OCI-M1 (cell line): Measurements from ENCODE around the gene PCOLCE2.

Source experiments
- DNase-seq: peaks from one replicate; lab custom pipeline; 2025; lab: John Stamatoyannopoulos, UW

Gene PCOLCE2

DNA sequence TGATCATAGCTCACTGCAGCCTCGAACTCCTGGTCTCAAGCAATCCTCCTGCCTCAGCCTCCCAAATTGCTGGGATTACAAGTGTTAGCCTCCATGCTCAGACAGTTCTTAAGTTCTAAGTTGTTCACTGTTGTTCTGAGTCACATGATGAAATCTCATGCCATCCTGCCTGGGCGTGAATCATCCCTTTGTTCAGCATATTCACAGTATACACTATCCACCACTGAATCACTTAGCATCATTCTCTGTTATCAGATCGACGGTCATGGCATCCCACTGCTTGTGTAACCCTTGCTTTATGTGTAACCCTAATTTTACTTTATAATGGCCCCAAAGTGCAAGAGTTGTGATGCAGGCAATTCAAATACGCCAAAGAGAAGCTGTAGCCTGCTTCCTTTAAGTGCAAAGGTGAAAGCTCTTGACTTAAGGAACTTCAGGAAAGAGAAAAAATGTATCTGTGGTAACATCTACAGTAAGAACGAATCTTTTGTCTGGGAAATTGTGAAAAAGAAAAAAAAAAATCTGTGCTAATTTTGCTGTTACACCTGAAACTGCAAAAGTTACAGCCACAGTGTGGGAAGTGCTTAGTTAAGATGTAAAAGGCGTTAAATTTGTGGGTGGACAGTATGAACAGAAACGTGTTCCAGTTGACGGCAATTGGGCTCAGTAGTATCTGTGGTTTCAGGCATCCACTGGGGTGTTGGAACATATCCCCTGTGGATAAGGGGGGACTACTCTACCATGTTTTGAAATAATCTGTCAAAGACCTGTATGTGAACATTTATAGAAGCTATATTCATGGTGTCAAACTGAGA is 80.6 kb downstream of the PCOLCE2 start:
- peak; percentile 27 for DNase-seq

DNA sequence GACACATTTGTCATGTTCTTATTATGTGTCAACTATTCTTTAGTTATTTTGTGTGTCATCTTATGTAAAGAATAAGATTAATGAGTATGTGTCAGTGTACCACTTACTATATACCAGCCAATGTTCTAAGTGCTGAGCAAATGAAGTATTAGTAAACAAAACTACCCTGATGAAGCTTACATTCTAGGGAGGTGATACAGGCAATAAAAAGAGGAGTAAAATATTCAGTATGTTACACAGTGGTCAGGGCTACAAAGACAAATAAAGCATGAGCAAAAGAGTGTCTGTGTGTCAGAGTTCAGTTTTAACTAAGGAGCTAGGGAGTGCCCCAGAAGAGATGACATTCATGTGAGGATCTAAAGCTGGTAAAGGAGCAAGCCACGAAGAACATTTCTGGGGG is 86.0 kb downstream of the PCOLCE2 start:
- no peak for DNase-seq

DNA sequence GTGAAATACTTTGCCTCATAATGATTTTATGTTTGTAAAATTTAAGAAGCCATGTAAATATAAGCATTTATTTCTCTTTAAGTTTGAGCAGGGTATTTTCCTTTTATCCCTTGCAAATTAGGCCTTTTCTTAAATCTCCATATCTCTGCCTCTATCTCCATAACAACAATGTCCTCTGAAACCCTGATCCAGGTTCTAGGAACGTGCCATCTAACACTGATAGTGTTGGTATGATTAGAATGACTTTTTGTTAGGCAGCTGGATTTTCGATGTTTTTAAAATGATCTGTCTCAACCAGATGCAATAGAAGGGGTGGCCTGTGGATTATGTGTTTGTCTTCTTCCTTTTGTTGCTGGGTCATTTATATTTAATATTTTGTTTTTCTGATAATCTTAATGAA is 87.1 kb downstream of the PCOLCE2 start:
- no peak for DNase-seq

DNA sequence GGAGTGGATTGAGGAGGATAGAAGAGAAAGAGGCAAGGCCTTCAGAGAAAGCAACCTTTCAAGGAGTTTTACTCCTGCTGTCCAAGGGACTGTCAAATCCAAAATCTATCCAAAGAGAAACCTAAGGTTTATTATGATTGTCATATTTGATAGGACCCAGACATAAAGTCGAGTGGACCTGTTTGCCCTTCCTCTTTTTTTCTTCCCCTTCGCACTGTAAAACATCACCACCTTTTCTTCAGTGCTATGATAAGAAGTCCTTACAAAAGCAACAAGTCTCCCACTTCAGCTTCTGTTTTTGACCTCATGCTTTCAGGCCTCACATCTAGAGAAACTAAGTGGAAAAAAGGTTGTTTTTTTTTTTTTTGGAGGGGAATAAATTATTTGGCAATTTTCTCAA is 92.1 kb downstream of the PCOLCE2 start:
- peak; percentile 40 for DNase-seq

DNA sequence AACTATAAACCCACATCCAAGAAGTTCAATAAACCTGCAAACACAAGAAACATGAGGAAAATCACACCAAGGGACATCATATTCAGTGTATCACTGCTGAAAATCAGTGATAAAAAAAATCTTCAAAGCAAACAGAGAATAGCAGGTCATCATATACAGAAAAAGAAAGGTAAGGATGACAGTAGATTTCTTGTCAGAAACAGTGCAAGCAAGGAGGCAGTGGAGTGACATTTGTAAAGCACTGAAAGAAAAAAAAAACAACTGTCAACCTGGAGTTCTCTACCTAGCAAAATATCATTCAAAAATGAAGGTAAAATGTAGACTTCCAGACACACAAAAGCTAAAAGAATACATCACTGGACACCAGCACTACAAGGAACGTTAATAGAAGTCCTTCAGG is 93.6 kb downstream of the PCOLCE2 start:
- DNase-seq: no peak

DNA sequence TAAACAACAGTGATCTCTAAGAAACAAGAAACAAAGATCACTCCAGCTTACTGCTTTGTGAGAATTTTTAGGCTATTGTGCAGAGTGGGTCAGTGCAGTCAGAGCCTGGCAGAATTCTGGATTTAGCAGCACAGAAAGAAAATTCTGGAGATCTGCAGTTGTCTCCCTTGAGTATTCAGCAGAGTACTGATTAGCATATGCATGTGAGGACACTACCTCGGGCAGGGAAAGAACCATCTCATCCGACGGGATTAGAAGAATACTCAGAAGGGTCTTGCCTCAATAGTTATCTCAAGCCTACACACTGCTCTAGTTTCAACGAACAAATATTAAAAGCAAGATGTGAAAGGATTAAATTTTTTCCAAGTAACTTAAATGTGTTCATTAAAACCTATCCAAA is 94.4 kb downstream of the PCOLCE2 start:
- no peak for DNase-seq

DNA sequence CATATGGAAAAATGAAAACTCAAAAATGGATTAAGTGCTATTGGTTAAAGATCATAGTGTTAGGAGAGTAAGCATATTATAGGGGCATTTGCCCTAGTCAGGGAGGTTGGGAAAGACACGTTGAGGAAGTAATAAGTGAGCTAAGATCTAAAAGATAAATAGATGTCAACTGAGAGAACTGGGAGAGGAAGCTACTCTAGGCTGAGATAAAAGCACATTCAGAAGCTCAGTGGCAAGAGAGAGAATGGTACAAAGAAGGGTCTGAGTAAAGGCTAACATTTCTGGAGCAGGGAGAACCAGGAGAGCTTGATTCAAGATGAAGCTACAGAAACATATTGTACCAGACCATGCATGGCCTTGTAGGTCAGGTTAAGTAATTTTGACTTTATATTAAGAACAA is 101.2 kb downstream of the PCOLCE2 start:
- peak; percentile 60 for DNase-seq

DNA sequence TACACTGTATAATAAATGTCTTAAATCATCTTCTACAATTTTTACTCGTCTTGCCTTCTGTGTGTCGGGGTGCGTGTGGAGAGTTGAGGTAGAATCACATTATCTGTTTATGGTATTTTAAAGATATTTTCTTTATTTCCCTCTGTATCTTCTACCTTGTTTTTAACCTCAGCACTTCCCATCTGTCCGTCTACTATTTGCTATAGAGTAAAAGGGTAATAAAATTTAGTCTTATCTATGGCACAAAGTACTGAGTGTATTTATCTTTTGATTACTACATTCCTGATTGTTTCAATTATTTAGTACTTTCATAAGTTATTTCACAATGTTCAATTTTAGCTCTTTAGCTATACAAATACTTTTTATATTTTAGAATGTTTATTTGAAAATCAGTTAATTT is 102.9 kb downstream of the PCOLCE2 start:
- DNase-seq: no peak

DNA sequence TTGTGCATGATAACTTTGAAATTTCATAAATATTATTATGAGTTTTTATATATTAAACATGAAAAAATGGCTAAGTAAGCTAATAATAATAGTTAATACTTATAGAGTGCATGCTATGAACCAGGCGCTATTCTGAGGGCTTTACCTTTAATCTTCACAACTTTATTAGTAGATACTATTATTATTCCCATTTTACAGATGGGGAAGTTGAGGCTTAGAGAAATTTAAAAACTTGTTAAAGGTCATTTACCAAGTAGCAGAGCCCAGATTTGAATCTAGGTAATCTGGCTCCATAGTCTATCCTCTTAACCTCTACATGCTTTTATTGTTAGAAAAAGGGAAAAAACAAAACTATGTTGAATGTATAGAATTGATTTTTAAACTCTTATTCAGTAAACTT is 104.7 kb downstream of the PCOLCE2 start:
- no peak for DNase-seq

DNA sequence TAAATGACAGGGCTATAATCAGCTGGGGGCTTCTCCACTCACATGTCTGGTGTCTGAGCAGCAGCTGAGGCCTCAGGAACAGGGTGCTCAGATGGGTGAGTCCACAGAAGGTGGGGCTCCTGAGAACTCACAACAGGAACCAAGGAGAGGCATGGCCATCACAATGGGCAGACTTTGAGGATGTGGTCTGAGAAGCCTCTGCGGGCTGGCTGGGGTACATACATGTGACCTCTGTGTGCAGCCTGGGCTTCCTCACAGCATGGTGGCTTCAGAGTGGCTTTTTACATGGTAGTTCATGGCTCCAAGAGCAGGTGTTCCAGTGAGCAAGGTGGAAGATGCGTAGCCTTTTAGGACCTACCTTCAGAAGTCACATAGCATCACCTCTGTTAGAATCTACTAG is 106.3 kb downstream of the PCOLCE2 start:
- DNase-seq: no peak

DNA sequence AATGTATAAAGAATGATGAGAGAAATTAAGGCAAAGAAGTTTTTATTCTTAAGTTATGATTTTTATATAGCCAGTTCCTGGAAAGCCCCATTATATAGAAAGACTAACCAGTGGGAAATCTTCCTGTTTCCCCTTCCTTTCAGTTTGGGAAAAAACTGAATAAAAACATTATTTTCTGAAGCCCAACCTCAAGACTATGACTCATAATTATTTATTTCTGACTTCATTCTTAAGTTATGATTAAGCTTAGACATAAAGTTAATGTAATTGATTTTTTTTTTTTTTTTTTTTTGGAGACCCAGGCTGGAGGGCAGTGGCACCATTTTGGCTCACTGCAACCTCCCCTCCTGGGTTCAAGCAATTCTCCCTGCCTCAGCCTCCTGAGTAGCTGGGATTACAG is 109.3 kb downstream of the PCOLCE2 start:
- no peak for DNase-seq

DNA sequence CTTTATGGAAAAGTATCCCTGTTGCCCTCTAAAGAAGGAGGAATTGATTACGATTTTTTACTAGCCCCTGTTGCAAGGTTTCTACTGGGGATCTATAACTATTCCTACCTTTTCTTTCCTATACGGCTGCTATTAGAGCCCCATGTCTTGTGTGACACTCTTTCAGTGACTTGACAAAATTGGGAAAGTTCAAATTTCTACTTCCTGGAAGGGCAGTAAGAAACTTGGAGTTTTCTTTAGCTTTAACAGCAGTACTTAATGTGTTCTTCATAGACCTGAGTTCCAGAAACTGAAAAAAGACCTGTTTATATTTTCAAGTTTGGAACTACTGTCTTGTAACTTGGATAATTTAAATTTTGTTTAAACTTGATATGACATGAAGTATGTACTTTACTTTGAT is 110.3 kb downstream of the PCOLCE2 start:
- peak; percentile 30 for DNase-seq

DNA sequence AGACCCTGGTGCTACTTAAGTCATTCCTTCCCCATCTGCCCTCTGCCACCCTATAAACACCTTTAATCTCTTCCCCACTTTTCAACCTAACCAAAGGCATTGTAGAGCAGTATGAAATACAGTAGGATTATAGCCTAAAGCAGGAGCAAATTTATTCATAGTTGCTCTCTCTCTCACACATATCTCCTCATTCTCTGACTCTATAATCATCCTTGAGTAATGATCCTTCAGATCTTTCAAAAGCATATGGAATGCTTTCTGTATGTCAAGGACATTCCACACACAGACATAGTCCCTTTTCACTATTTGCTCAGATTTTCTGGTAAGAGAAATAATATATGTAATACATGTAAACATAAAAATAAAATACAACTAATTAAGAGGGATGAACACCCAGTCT is 111.0 kb downstream of the PCOLCE2 start:
- DNase-seq: no peak

DNA sequence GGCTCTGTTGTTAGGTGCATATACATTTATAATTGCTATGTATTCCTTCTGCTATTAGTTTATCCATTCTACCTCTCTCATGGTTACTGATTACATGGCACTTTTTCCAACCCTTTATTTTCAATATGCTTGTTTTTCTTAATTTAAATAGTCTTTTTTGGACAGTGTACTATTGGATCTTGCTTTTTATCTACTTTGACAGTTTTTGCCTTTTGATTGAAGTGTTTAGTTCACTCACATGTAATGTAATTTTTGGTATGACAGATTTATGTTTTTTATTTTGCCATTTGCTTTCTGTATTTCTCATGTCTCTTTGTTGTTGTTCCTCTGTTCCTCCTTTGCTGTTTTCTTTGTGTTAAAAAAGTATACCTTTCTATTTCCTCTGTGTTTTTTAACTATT is 120.5 kb downstream of the PCOLCE2 start:
- DNase-seq: no peak
